ENCODE data around the gene CST9.

Gene CST9

GRCh38 chr20:23644164-23644563 is 38.4 kb upstream of the CST9 start:
- no peaks in the 10 kb centered on the region for H3K9me2 ChIP-seq (replicated peaks; ENCODE audit: control insufficient read depth, low read length)
- no peak overlapping the region for H3K4me2 ChIP-seq (ENCODE audit: low read length)
- H3K4me1 ChIP-seq (ENCODE audit: control insufficient read depth, low read length), result no peaks in the 10 kb centered on the region
- H3K27me3 ChIP-seq (ENCODE audit: control insufficient read depth, low read length), result no peaks in the 10 kb centered on the region
- TF ChIP-seq EZH2phosphoT487 (IDR thresholded peaks at IDR 0.05; ENCODE audit: borderline replicate concordance, low read length) (no peak), CTCF (IDR thresholded peaks at IDR 0.05; ENCODE audit: low read depth, low read length, poor library complexity, severe bottlenecking) (no peak)
- no peak overlapping the region for H3K27ac ChIP-seq (ENCODE audit: low read depth, low read length)
- H3F3A ChIP-seq (ENCODE audit: control insufficient read depth, insufficient read depth), result no peaks in the 10 kb centered on the region
- H3K9me3 ChIP-seq (ENCODE audit: control insufficient read depth, insufficient read depth, low read length), result no peaks in the 10 kb centered on the region
- H4K20me1 ChIP-seq (ENCODE audit: control insufficient read depth, insufficient read depth, low read depth, low read length), result no peaks in the 10 kb centered on the region
- no peak overlapping the region for H3K4me3 ChIP-seq (ENCODE audit: low read length)
- H3K36me3 ChIP-seq (ENCODE audit: control insufficient read depth, low read length), result no peaks in the 10 kb centered on the region
- no peaks in the 10 kb centered on the region for H3K79me2 ChIP-seq (ENCODE audit: control insufficient read depth, low read length)

- Histone ChIP-seq H3K9me3 (ENCODE audit: control insufficient read depth, insufficient read depth, low read length) (no peaks in the 10 kb centered on the region), H3K36me3 (ENCODE audit: control insufficient read depth, low read length) (no peaks in the 10 kb centered on the region), H3F3A (ENCODE audit: control insufficient read depth, insufficient read depth) (no peaks in the 10 kb centered on the region), H4K20me1 (ENCODE audit: control insufficient read depth, insufficient read depth, low read depth, low read length) (no peaks in the 10 kb centered on the region), H3K27me3 (ENCODE audit: control insufficient read depth, low read length) (no peaks in the 10 kb centered on the region), H3K4me3 (ENCODE audit: low read length) (no peak overlapping the region), H3K79me2 (ENCODE audit: control insufficient read depth, low read length) (no peaks in the 10 kb centered on the region), H3K4me1 (ENCODE audit: control insufficient read depth, low read length) (no peaks in the 10 kb centered on the region), H3K27ac (ENCODE audit: low read depth, low read length) (no peak overlapping the region), H3K4me2 (ENCODE audit: low read length) (no peak overlapping the region), H3K9me2 (replicated peaks; ENCODE audit: control insufficient read depth, low read length) (no peaks in the 10 kb centered on the region)
- TF ChIP-seq CTCF (IDR thresholded peaks at IDR 0.05; ENCODE audit: low read depth, low read length, poor library complexity, severe bottlenecking), result no peak
Measured at GRCh38 chr20:23643659-23644058, 37.9 kb upstream of the CST9 start.

- Histone ChIP-seq H3F3A (ENCODE audit: control insufficient read depth, insufficient read depth) (no peaks in the 10 kb centered on the region), H3K4me1 (ENCODE audit: control insufficient read depth, low read length) (no peaks in the 10 kb centered on the region), H3K9me3 (ENCODE audit: control insufficient read depth, insufficient read depth, low read length) (no peaks in the 10 kb centered on the region), H4K20me1 (ENCODE audit: control insufficient read depth, insufficient read depth, low read depth, low read length) (no peaks in the 10 kb centered on the region), H3K79me2 (ENCODE audit: control insufficient read depth, low read length) (no peaks in the 10 kb centered on the region), H3K4me3 (ENCODE audit: low read length) (no peak overlapping the region), H3K9me2 (replicated peaks; ENCODE audit: control insufficient read depth, low read length) (no peaks in the 10 kb centered on the region), H3K36me3 (ENCODE audit: control insufficient read depth, low read length) (no peaks in the 10 kb centered on the region), H3K4me2 (ENCODE audit: low read length) (no peak overlapping the region), H3K27me3 (ENCODE audit: control insufficient read depth, low read length) (no peaks in the 10 kb centered on the region), H3K27ac (ENCODE audit: low read depth, low read length) (no peak overlapping the region)
- TF ChIP-seq CTCF (IDR thresholded peaks at IDR 0.05; ENCODE audit: low read depth, low read length, poor library complexity, severe bottlenecking), result no peak
- no peak for TF ChIP-seq EZH2phosphoT487 (IDR thresholded peaks at IDR 0.05; ENCODE audit: borderline replicate concordance, low read length)
Measured at GRCh38 chr20:23641936-23642751, 36.4 kb upstream of the CST9 start.

Data from DOHH2 (cell line).